HFFc6 (cell line): Measurements from ENCODE around the gene CERS6. TPM values are rescaled to one million over a fixed set of nuclear protein-coding genes. Genes with fewer than 3 reads are reported as not detected.
"Not testable (repeated sequence)": the region's sequence is repeated elsewhere in the genome, so short reads cannot be mapped to it uniquely, and the experiment has no call there.

Experiments used
- DNase-seq: peaks from one replicate; pipeline ENCODE4 v3.0.0-alpha.2; 2018
- H3K27ac Mint-ChIP-seq: 2 replicates; pipeline ENCODE4 v1.8.0; 2020; ENCODE audit warnings: mild to moderate bottlenecking, mixed read lengths
- H3K27me3 Mint-ChIP-seq: 2 replicates; pipeline ENCODE4 v1.8.0; 2021; ENCODE audit warnings: mild to moderate bottlenecking, moderate library complexity, mixed read lengths; ENCODE audit not compliant: insufficient read depth
- H3K36me3 Mint-ChIP-seq: 2 replicates; pipeline ENCODE4 v1.8.0; 2021; ENCODE audit warnings: low read depth, mixed read lengths
- H3K4me1 Mint-ChIP-seq: 2 replicates; pipeline ENCODE4 v1.8.0; 2020; ENCODE audit warnings: low read depth, mixed read lengths
- H3K4me3 Mint-ChIP-seq: 2 replicates; pipeline ENCODE4 v1.8.0; 2020; ENCODE audit warnings: mild to moderate bottlenecking, moderate library complexity, mixed read lengths
- H3K9me3 Mint-ChIP-seq: 2 replicates; pipeline ENCODE4 v1.8.0; 2020; ENCODE audit warnings: mild to moderate bottlenecking, mixed read lengths
- total RNA-seq, 6 experiments: library from RNA; stranded (reverse); fragmentation: NEBNext Ultra II Directional; extraction: Animal tissue kit (Norgen Biotek cat#: 25700); gene quantifications; 2 replicates in 1 of 6; 3 replicates in 5 of 6; pipeline ENCODE4 v1.2.3, GENCODE V29; 2021
- TF ChIP-seq, protein P1 (sequence below): fragments of 200-600 bp; sonication (generic); IDR thresholded peaks from 2 replicates; pipeline ENCODE4 v1.5.0; 2021; ENCODE audit warnings: antibody characterized with exemption, mild to moderate bottlenecking

Gene CERS6
- total RNA-seq, 6 experiments from 2014 or later, result 6.2 to 9.9 (median 7.5) TPM

GRCh38 chr2:168784993-168785392, 328.9 kb downstream of the CERS6 start:
- H3K27me3 Mint-ChIP-seq, result peaks cover 8% of the 10 kb centered on the region

DNA sequence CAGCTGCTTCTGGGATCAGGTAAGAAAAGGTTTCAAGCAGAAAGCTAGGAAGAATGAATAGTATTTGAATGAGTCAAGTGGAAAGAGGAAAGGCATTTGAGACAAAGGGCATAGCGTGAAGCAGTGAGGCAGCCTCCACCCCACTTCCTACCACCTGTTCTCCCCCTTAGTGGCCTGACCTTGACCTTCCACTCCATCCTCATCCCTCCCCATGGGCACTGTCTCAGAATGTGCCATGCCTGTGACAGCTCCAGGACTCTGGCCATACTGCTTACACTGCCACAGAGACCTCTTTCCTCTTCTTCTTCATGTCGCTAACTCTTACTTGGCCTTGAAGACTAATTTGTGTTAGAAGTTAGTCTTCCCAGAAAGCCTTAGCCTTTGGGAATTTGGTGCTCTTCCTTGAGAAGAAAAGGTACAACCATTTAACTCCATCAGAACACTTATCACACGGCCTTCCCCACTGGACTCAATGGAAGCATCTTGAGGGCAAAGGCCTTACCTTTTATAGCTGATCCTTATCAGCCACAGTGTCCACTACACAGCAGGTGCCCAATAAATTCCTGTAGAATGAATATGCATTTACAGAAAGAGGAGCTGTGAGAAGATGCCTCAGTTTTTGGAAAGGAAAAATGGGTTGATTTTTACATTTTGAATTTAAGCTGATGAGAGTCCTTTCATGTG, 331.2 kb downstream of the CERS6 start:
- TF ChIP-seq, protein P1, sequence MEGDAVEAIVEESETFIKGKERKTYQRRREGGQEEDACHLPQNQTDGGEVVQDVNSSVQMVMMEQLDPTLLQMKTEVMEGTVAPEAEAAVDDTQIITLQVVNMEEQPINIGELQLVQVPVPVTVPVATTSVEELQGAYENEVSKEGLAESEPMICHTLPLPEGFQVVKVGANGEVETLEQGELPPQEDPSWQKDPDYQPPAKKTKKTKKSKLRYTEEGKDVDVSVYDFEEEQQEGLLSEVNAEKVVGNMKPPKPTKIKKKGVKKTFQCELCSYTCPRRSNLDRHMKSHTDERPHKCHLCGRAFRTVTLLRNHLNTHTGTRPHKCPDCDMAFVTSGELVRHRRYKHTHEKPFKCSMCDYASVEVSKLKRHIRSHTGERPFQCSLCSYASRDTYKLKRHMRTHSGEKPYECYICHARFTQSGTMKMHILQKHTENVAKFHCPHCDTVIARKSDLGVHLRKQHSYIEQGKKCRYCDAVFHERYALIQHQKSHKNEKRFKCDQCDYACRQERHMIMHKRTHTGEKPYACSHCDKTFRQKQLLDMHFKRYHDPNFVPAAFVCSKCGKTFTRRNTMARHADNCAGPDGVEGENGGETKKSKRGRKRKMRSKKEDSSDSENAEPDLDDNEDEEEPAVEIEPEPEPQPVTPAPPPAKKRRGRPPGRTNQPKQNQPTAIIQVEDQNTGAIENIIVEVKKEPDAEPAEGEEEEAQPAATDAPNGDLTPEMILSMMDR, result no peak
- Mint-ChIP-seq H3K4me1 (no peaks in the 10 kb centered on the region), H3K4me3 (no peak overlapping the region), H3K36me3 (no peaks in the 10 kb centered on the region), H3K27me3 (peaks cover 6% of the 10 kb centered on the region), H3K27ac (no peak overlapping the region), H3K9me3 (no peaks in the 10 kb centered on the region)
- no peak for DNase-seq

More at GRCh38 chr2:168784993-168785392, 328.9 kb downstream of the CERS6 start:
- TF ChIP-seq, protein P1, result no peak
- Mint-ChIP-seq H3K4me1 (no peaks in the 10 kb centered on the region), H3K36me3 (no peaks in the 10 kb centered on the region), H3K4me3 (no peak overlapping the region), H3K9me3 (no peaks in the 10 kb centered on the region), H3K27ac (no peak overlapping the region)
- DNase-seq, result no peak

- no peak overlapping the region for H3K4me3 Mint-ChIP-seq
- H3K4me1 Mint-ChIP-seq, result no peaks in the 10 kb centered on the region
- peaks cover 6% of the 10 kb centered on the region for H3K27me3 Mint-ChIP-seq
- no peaks in the 10 kb centered on the region for H3K9me3 Mint-ChIP-seq
- no peaks in the 10 kb centered on the region for H3K36me3 Mint-ChIP-seq
- DNase-seq, result no peak
- TF ChIP-seq, protein P1, result no peak
- H3K27ac Mint-ChIP-seq, result no peak overlapping the region
Observed at GRCh38 chr2:168787782-168788376, 331.8 kb downstream of the CERS6 start.

GRCh38 chr2:168789776-168790175, 333.7 kb downstream of the CERS6 start:
- H3K9me3 Mint-ChIP-seq, result no peaks in the 10 kb centered on the region
- no peaks in the 10 kb centered on the region for H3K4me1 Mint-ChIP-seq
- TF ChIP-seq, protein P1, result no peak
- no peak overlapping the region for H3K4me3 Mint-ChIP-seq
- no peak overlapping the region for H3K27ac Mint-ChIP-seq
- H3K36me3 Mint-ChIP-seq, result no peaks in the 10 kb centered on the region
- peaks cover 6% of the 10 kb centered on the region for H3K27me3 Mint-ChIP-seq
- no peak for DNase-seq

GRCh38 chr2:168790226-168790902, 334.3 kb downstream of the CERS6 start:
- H3K4me3 Mint-ChIP-seq, result no peak overlapping the region
- TF ChIP-seq, protein P1, result no peak
- no peak overlapping the region for H3K27ac Mint-ChIP-seq
- H3K9me3 Mint-ChIP-seq, result no peaks in the 10 kb centered on the region
- no peaks in the 10 kb centered on the region for H3K36me3 Mint-ChIP-seq
- peaks cover 6% of the 10 kb centered on the region for H3K27me3 Mint-ChIP-seq
- DNase-seq, result no peak
- no peaks in the 10 kb centered on the region for H3K4me1 Mint-ChIP-seq

GRCh38 chr2:168791140-168791539, 335.1 kb downstream of the CERS6 start:
- DNase-seq, H3K36me3 Mint-ChIP-seq, H3K4me3 Mint-ChIP-seq, H3K27ac Mint-ChIP-seq, H3K27me3 Mint-ChIP-seq, H3K9me3 Mint-ChIP-seq, H3K4me1 Mint-ChIP-seq: not testable (repeated sequence)
